ENCODE measurements around the gene HACD2.

Gene HACD2

DNA sequence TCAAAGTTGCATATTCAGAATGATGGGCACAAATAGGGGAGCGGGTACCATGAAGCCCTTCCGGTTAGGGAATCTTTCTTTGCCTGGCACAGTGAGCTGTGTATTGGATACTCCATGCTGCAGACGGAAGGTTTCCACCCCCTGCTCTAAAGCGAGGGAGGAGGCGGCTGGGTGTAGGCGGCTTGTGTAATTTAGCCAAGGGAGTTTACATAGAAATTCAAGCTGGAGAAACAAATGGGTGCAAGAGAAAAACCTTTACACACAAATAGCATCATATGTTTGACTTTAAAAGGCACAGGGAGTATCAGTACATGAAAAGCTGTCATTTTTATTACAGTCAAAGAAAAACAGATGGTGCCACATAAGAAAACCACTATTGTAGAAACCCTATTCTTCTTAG, 76.7 kb downstream of the HACD2 start:
- DNase-seq (ENCODE audit: extremely low read depth, insufficient read length), result no peak
- Histone ChIP-seq H3K4me3 (replicated peaks; ENCODE audit: low read depth, low read length) (no peak overlapping the region), H3K27me3 (replicated peaks; ENCODE audit: control insufficient read depth, insufficient read depth, low read length) (no peaks in the 10 kb centered on the region), H3K36me3 (ENCODE audit: control insufficient read depth, insufficient read depth, low read length) (no peaks in the 10 kb centered on the region)
- TF ChIP-seq, protein P1, sequence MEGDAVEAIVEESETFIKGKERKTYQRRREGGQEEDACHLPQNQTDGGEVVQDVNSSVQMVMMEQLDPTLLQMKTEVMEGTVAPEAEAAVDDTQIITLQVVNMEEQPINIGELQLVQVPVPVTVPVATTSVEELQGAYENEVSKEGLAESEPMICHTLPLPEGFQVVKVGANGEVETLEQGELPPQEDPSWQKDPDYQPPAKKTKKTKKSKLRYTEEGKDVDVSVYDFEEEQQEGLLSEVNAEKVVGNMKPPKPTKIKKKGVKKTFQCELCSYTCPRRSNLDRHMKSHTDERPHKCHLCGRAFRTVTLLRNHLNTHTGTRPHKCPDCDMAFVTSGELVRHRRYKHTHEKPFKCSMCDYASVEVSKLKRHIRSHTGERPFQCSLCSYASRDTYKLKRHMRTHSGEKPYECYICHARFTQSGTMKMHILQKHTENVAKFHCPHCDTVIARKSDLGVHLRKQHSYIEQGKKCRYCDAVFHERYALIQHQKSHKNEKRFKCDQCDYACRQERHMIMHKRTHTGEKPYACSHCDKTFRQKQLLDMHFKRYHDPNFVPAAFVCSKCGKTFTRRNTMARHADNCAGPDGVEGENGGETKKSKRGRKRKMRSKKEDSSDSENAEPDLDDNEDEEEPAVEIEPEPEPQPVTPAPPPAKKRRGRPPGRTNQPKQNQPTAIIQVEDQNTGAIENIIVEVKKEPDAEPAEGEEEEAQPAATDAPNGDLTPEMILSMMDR (IDR thresholded peaks at IDR 0.05; ENCODE audit: insufficient read depth, low read length, poor library complexity, severe bottlenecking), result no peak

DNA sequence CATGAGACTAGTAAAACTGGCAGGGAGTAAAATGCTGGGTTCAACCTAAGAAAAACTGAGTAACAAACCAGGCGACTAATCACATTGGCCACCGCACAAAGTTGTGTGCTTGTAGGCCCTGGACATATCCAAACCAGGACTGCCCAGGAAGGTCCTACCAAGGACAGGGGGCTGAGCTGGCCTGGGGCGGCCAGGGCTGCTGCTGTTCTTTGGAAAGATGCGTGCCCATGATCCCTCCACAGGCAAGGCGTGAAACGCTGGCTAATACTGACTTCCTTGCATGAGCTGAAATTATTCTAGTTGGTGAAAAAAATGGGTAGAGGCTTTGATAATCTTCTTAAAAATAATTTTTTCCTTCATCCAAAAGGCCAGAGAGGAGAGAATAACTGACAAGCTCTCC, 79.0 kb downstream of the HACD2 start:
- H3K27me3 ChIP-seq (replicated peaks; ENCODE audit: control insufficient read depth, insufficient read depth, low read length), result no peaks in the 10 kb centered on the region
- H3K4me3 ChIP-seq (replicated peaks; ENCODE audit: low read depth, low read length), result no peak overlapping the region
- no peak for DNase-seq (ENCODE audit: extremely low read depth, insufficient read length)
- H3K36me3 ChIP-seq (ENCODE audit: control insufficient read depth, insufficient read depth, low read length), result no peaks in the 10 kb centered on the region
- TF ChIP-seq, protein P1 (IDR thresholded peaks at IDR 0.05; ENCODE audit: insufficient read depth, low read length, poor library complexity, severe bottlenecking), result no peak

DNA sequence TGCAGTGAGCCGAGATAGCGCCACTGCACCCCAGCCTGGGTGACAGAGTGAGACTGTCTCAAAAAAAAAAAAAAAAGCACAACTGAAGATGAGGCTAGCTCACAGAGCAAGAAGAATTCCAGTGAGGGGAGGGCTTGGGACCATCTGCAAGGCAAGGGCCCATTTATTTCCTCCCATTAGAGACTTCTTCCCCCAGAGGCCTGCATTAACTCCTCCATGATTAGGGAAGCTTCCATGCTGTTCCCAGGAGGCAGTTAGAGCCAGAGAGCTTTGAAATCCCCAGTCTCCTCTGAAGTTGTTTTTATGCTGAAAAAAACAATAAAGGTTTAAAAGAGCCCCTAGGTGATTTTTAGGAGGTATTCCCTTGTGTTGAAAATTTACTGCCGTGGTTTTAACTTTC, 81.7 kb downstream of the HACD2 start:
- H3K36me3 ChIP-seq (ENCODE audit: control insufficient read depth, insufficient read depth, low read length), result no peaks in the 10 kb centered on the region

DNA sequence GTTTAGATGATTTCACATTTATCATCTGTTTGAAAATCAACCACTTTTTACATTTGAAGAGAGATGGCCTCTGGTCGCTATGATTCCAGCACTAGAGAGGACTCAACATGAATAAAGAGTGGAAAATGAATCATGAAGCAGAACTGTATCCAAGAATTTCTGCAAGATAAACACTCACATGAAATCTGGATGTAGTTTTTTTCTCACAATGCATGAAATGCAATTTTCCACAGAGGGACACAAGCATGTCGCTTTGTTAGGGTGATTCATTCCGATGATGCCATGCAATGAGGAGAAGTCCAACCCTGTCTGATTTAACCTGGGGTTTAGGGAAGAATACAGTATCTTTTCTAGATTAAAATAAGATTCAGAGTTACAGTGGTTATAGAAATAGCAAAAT, 85.5 kb downstream of the HACD2 start:
- Histone ChIP-seq H3K4me3 (replicated peaks; ENCODE audit: low read depth, low read length) (no peak overlapping the region), H3K27me3 (replicated peaks; ENCODE audit: control insufficient read depth, insufficient read depth, low read length) (no peaks in the 10 kb centered on the region), H3K36me3 (ENCODE audit: control insufficient read depth, insufficient read depth, low read length) (no peaks in the 10 kb centered on the region; the same call in 1 of the 2 replicates)
- TF ChIP-seq, protein P1 (IDR thresholded peaks at IDR 0.05; ENCODE audit: insufficient read depth, low read length, poor library complexity, severe bottlenecking), result no peak
- no peak for DNase-seq (ENCODE audit: extremely low read depth, insufficient read length)

More for the DNA sequence above, 81.7 kb downstream of the HACD2 start:
- TF ChIP-seq, protein P1 (IDR thresholded peaks at IDR 0.05; ENCODE audit: insufficient read depth, low read length, poor library complexity, severe bottlenecking), result no peak
- Histone ChIP-seq H3K4me3 (replicated peaks; ENCODE audit: low read depth, low read length) (no peak overlapping the region), H3K27me3 (replicated peaks; ENCODE audit: control insufficient read depth, insufficient read depth, low read length) (no peaks in the 10 kb centered on the region)
- DNase-seq (ENCODE audit: extremely low read depth, insufficient read length), result no peak

DNA sequence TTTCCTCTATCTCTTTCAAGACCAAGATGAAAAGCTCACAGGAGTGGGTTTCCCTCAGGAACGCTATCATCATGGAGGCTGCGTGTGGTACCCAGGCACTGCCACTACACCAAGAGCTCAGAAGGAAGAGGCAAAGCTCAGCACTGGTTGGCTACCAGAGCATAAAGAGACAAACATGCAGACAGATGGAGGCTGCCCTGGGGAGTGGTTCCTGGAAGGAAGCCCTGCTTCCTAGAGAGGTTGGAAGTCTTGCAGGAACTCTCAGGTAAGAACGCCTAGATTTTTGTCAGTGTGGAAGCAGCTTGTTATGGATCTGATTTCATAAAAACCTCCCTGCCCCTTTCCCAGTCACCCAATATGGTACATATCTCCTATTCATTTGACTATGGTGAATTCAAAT, 86.1 kb downstream of the HACD2 start:
- H3K4me3 ChIP-seq (replicated peaks; ENCODE audit: low read depth, low read length), result no peak overlapping the region
- no peaks in the 10 kb centered on the region; the same call in 1 of the 2 replicates for H3K36me3 ChIP-seq (ENCODE audit: control insufficient read depth, insufficient read depth, low read length)
- H3K27me3 ChIP-seq (replicated peaks; ENCODE audit: control insufficient read depth, insufficient read depth, low read length), result no peaks in the 10 kb centered on the region
- TF ChIP-seq, protein P1 (IDR thresholded peaks at IDR 0.05; ENCODE audit: insufficient read depth, low read length, poor library complexity, severe bottlenecking), result no peak
- no peak for DNase-seq (ENCODE audit: extremely low read depth, insufficient read length)

DNA sequence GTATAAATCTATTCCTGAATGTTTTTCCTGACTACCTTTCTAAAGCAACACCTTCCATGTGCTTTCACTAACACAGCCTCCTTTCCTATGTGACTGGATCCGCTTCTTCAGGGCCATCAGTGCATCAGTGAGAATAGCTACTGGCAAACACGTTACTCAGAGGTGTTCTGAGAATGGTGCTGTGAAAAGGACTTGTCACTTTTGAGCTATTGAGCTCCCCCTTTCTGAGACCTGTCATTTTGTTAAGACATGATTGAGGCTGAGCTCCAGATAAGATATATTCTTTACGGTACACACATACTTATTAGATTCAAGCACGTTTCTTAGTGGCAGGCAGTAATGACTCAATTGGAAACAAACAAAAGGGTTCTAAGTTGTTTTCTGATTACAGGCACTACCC, 90.9 kb downstream of the HACD2 start:
- Histone ChIP-seq H3K36me3 (ENCODE audit: control insufficient read depth, insufficient read depth, low read length) (peaks cover 2% of the 10 kb centered on the region; the same call in 1 of the 2 replicates), H3K4me3 (replicated peaks; ENCODE audit: low read depth, low read length) (no peak overlapping the region), H3K27me3 (replicated peaks; ENCODE audit: control insufficient read depth, insufficient read depth, low read length) (no peaks in the 10 kb centered on the region)
- TF ChIP-seq, protein P1 (IDR thresholded peaks at IDR 0.05; ENCODE audit: insufficient read depth, low read length, poor library complexity, severe bottlenecking), result no peak
- no peak for DNase-seq (ENCODE audit: extremely low read depth, insufficient read length)
